ENCODE data around the gene DLGAP3. TPM values are rescaled to one million over a fixed set of nuclear protein-coding genes. Genes with fewer than 3 reads are reported as not detected.

The DLGAP3 gene
- total RNA-seq, 6 experiments from 2014 or later: 0.07 TPM; not detected in 5

DNA sequence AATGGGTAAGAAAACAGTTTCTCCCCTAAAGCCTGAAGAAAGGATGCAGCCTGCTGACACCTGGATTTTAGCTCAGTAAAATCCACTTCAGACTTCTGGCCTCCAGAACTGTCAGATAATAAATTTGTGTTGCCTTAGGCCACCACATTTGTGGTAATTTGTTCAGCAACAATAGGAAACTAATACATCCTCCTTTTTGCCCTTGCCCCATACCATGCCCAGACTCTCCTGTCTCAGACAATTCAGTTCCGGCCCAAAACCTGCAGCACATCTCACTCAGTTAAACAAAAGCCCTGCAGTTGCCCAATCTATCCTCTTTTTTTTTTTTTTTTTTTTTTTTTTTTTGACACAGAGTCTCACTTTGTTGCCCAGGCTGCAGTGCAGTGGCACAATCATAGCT, 95.7 kb downstream of the DLGAP3 start:
- H3K4me3 Mint-ChIP-seq: no peak overlapping the region
- no peaks in the 10 kb centered on the region; the same call in 1 of the 2 replicates for H3K27me3 Mint-ChIP-seq (ENCODE audit: insufficient read depth)
- no peak for TF ChIP-seq CTCF (IDR thresholded peaks at IDR 0.05)
- no peaks in the 10 kb centered on the region for H3K9me3 Mint-ChIP-seq
- peaks cover 10% of the 10 kb centered on the region for H3K4me1 Mint-ChIP-seq (ENCODE audit: low read depth)
- no peak for DNase-seq
- no peak overlapping the region for H3K27ac Mint-ChIP-seq
- no peaks in the 10 kb centered on the region for H3K36me3 Mint-ChIP-seq (ENCODE audit: low read depth)

GRCh38 chr1:34831721-34832246, 97.7 kb downstream of the DLGAP3 start:
- Mint-ChIP-seq H3K9me3 (no peaks in the 10 kb centered on the region), H3K27me3 (ENCODE audit: insufficient read depth) (no peaks in the 10 kb centered on the region; the same call in 1 of the 2 replicates), H3K4me1 (ENCODE audit: low read depth) (peaks cover 10% of the 10 kb centered on the region), H3K4me3 (no peak overlapping the region), H3K27ac (no peak overlapping the region), H3K36me3 (ENCODE audit: low read depth) (no peaks in the 10 kb centered on the region)
- DNase-seq: no peak
- TF ChIP-seq CTCF (IDR thresholded peaks at IDR 0.05): no peak

GRCh38 chr1:34829250-34829649, 100.2 kb downstream of the DLGAP3 start:
- no peak for DNase-seq
- Mint-ChIP-seq H3K27ac (no peak overlapping the region), H3K36me3 (ENCODE audit: low read depth) (no peaks in the 10 kb centered on the region), H3K4me1 (ENCODE audit: low read depth) (no peaks in the 10 kb centered on the region), H3K4me3 (no peak overlapping the region), H3K27me3 (ENCODE audit: insufficient read depth) (no peaks in the 10 kb centered on the region; the same call in 1 of the 2 replicates), H3K9me3 (no peaks in the 10 kb centered on the region)
- TF ChIP-seq CTCF (IDR thresholded peaks at IDR 0.05): no peak

GRCh38 chr1:34828611-34829010, 100.8 kb downstream of the DLGAP3 start:
- H3K36me3 Mint-ChIP-seq (ENCODE audit: low read depth): no peaks in the 10 kb centered on the region
- no peaks in the 10 kb centered on the region for H3K4me1 Mint-ChIP-seq (ENCODE audit: low read depth)
- DNase-seq: no peak
- TF ChIP-seq CTCF (IDR thresholded peaks at IDR 0.05): no peak
- no peak overlapping the region for H3K27ac Mint-ChIP-seq
- no peak overlapping the region for H3K4me3 Mint-ChIP-seq
- no peaks in the 10 kb centered on the region for H3K9me3 Mint-ChIP-seq
- no peaks in the 10 kb centered on the region; the same call in 1 of the 2 replicates for H3K27me3 Mint-ChIP-seq (ENCODE audit: insufficient read depth)

GRCh38 chr1:34827341-34827941, 102.0 kb downstream of the DLGAP3 start:
- no peak for TF ChIP-seq CTCF (IDR thresholded peaks at IDR 0.05)
- DNase-seq: no peak
- Mint-ChIP-seq H3K9me3 (no peaks in the 10 kb centered on the region), H3K4me3 (no peak overlapping the region), H3K27ac (no peak overlapping the region), H3K27me3 (ENCODE audit: insufficient read depth) (no peaks in the 10 kb centered on the region), H3K36me3 (ENCODE audit: low read depth) (no peaks in the 10 kb centered on the region), H3K4me1 (ENCODE audit: low read depth) (no peaks in the 10 kb centered on the region)
